ENCODE data around the gene SEC23A.

GRCh38 chr14:38982837-38983236, 120.2 kb downstream of the SEC23A start:
- TF ChIP-seq RAD21 (IDR thresholded peaks at IDR 0.05; ENCODE audit: low read depth): no peak
- no peak for TF ChIP-seq EGR1 (IDR thresholded peaks at IDR 0.05)
- no peak for TF ChIP-seq CREB1 (IDR thresholded peaks at IDR 0.05; ENCODE audit: low read depth)
- no peak for TF ChIP-seq CEBPB (IDR thresholded peaks at IDR 0.05)
- no peak for TF ChIP-seq REST (IDR thresholded peaks at IDR 0.05; ENCODE audit: low read depth)
- no peak for TF ChIP-seq TAF1 (IDR thresholded peaks at IDR 0.05; ENCODE audit: low read depth)
- no peak for TF ChIP-seq ZBTB7A (IDR thresholded peaks at IDR 0.05; ENCODE audit: low read depth)
- no peak for TF ChIP-seq YY1 (IDR thresholded peaks at IDR 0.05; ENCODE audit: low read depth)
- no peak for TF ChIP-seq USF1 (IDR thresholded peaks at IDR 0.05)
- TF ChIP-seq TEAD4 (IDR thresholded peaks at IDR 0.05): no peak
- no peak for TF ChIP-seq MAX (IDR thresholded peaks at IDR 0.05)
- no peak for TF ChIP-seq EP300 (IDR thresholded peaks at IDR 0.05; ENCODE audit: borderline replicate concordance)
- TF ChIP-seq FOXM1 (IDR thresholded peaks at IDR 0.05; ENCODE audit: borderline replicate concordance, low read depth): no peak

Measured in Ishikawa (cell line).